ENCODE measurements around the gene DCAF12. TPM values are rescaled to one million over a fixed set of nuclear protein-coding genes. Genes with fewer than 3 reads are reported as not detected.

Gene DCAF12
- total RNA-seq, 2 donors from 2014 or later: 35.0 to 37.0 TPM

DNA sequence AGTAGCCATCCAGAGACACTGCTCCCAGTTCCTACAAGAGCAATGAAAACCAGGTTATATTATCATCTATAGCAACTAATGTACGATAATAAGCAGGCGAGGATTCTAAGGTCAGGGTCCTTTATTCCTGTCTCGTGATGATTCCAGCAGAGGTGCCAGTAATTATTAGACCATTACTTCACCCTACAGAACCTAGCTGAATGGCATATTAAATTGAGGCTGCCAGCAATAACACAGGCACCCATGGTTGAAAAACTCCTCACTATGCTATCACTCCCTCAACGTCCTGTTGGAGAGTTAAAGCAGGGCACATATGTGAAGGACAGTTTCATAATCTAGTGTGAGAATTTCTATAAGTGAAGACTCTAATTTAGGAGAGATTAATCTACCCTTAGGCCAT lies 29.7 kb downstream of the DCAF12 start:
- H3K36me3 ChIP-seq (ENCODE audit: control insufficient read depth, insufficient read depth, low read length): peaks cover 62% of the 10 kb centered on the region
- H3K9ac ChIP-seq (ENCODE audit: extremely low read depth, low read length, poor library complexity, severe bottlenecking): no peak overlapping the region
- Mint-ChIP-seq H3K9me3 (no peaks in the 10 kb centered on the region), H3K27ac (no peak overlapping the region), H3K4me1 (no peaks in the 10 kb centered on the region), H3K36me3 (ENCODE audit: low read depth) (peaks cover 64% of the 10 kb centered on the region), H3K4me3 (no peak overlapping the region), H3K27me3 (ENCODE audit: insufficient read depth) (no peaks in the 10 kb centered on the region)
- WGBS, 2 experiments (ENCODE audit: insufficient coverage in 1 of 2, insufficient read length in 1 of 2): 90 to 91% methylated on average over 2 to 4 of the region's 4 CpGs
- no peak overlapping the region for H3K27ac ChIP-seq (ENCODE audit: low read depth, low read length)
- DNase-seq: no peak
- H3K4me1 ChIP-seq (ENCODE audit: control insufficient read depth, insufficient read depth, low read length): no peaks in the 10 kb centered on the region
- H3K27me3 ChIP-seq (ENCODE audit: control insufficient read depth, insufficient read depth, low read length, poor library complexity, severe bottlenecking): no peaks in the 10 kb centered on the region
- no peak for TF ChIP-seq CTCF (conservative IDR thresholded peaks at IDR 0.05)
- no peak overlapping the region for H3K4me3 ChIP-seq (ENCODE audit: low read length)
- H3K9me3 ChIP-seq (ENCODE audit: control insufficient read depth, low read length): no peaks in the 10 kb centered on the region

GRCh38 chr9:34093578-34093977 lies 32.9 kb downstream of the DCAF12 start:
- H3K4me1 ChIP-seq (ENCODE audit: control insufficient read depth, insufficient read depth, low read length): no peaks in the 10 kb centered on the region
- H3K4me3 ChIP-seq (ENCODE audit: low read length): no peak overlapping the region
- no peak overlapping the region for H3K4me3 Mint-ChIP-seq
- H3K36me3 ChIP-seq (ENCODE audit: control insufficient read depth, insufficient read depth, low read length): peaks cover 74% of the 10 kb centered on the region
- no peak for DNase-seq
- no peak overlapping the region for H3K9ac ChIP-seq (ENCODE audit: extremely low read depth, low read length, poor library complexity, severe bottlenecking)
- H3K9me3 ChIP-seq (ENCODE audit: control insufficient read depth, low read length): no peaks in the 10 kb centered on the region
- no peaks in the 10 kb centered on the region for H3K9me3 Mint-ChIP-seq
- H3K27ac Mint-ChIP-seq: no peak overlapping the region
- H3K27me3 ChIP-seq (ENCODE audit: control insufficient read depth, insufficient read depth, low read length, poor library complexity, severe bottlenecking): no peaks in the 10 kb centered on the region
- no peak for TF ChIP-seq CTCF (conservative IDR thresholded peaks at IDR 0.05)
- H3K4me1 Mint-ChIP-seq: no peaks in the 10 kb centered on the region
- peaks cover 76% of the 10 kb centered on the region for H3K36me3 Mint-ChIP-seq (ENCODE audit: low read depth)
- H3K27me3 Mint-ChIP-seq (ENCODE audit: insufficient read depth): no peaks in the 10 kb centered on the region
- H3K27ac ChIP-seq (ENCODE audit: low read depth, low read length): no peak overlapping the region
- WGBS, 2 experiments (ENCODE audit: insufficient coverage in 1 of 2, insufficient read length in 1 of 2): 90 to 95% methylated on average over 5 of the region's 5 CpGs

DNA sequence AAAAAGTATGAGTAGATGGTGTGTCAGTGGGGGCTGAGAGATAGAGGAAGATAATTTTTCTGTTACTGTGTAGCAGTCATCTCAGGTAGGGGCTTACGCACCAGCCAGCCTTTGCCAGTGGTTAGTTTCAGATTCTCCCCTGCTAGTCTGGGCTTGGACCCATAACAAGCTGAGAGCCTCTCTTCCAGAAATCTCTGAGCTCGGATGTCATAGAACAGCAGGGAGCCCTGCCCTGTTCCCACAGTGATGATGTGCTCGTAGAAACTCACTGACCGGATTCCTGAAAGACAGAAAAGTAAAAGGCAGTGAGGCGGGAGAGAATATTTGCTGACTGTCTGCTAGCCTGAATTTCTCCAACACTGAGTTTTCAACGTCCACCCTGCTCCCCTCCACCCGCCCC lies 37.2 kb downstream of the DCAF12 start:
- Histone ChIP-seq H3K4me1 (ENCODE audit: control insufficient read depth, insufficient read depth, low read length) (no peaks in the 10 kb centered on the region), H3K27ac (ENCODE audit: low read depth, low read length) (peak overlapping the region; percentile 13), H3K9ac (ENCODE audit: extremely low read depth, low read length, poor library complexity, severe bottlenecking) (no peak overlapping the region), H3K4me3 (ENCODE audit: low read length) (no peak overlapping the region), H3K9me3 (ENCODE audit: control insufficient read depth, low read length) (no peaks in the 10 kb centered on the region), H3K36me3 (ENCODE audit: control insufficient read depth, insufficient read depth, low read length) (peaks cover 74% of the 10 kb centered on the region), H3K27me3 (ENCODE audit: control insufficient read depth, insufficient read depth, low read length, poor library complexity, severe bottlenecking) (no peaks in the 10 kb centered on the region)
- peak overlapping the region; percentile 39 for H3K27ac Mint-ChIP-seq
- H3K36me3 Mint-ChIP-seq (ENCODE audit: low read depth): peaks cover 68% of the 10 kb centered on the region
- H3K27me3 Mint-ChIP-seq (ENCODE audit: insufficient read depth): no peaks in the 10 kb centered on the region
- no peaks in the 10 kb centered on the region for H3K9me3 Mint-ChIP-seq
- H3K4me1 Mint-ChIP-seq: no peaks in the 10 kb centered on the region
- TF ChIP-seq CTCF (conservative IDR thresholded peaks at IDR 0.05): no peak
- no peak for DNase-seq
- 87 to 89% methylated on average over 6 to 7 of the region's 7 CpGs for WGBS, 2 experiments (ENCODE audit: insufficient coverage in 1 of 2, insufficient read length in 1 of 2)
- H3K4me3 Mint-ChIP-seq: no peak overlapping the region
